SK-N-SH (cell line): Measurements from ENCODE around the gene STK38.

Experiments used
- CHD2 ChIP-seq: fragments of 150-350 bp; IDR thresholded peaks from 2 replicates; pipeline ENCODE4 v1.6.1; 2018; ENCODE audit warnings: low read length; ENCODE audit not compliant: partially characterized antibody
- CTCF ChIP-seq: fragments of 200-600 bp; sonication (generic); IDR thresholded peaks from 2 replicates; pipeline ENCODE4 v1.6.1; 2017; ENCODE audit warnings: antibody characterized with exemption, mild to moderate bottlenecking, moderate library complexity
- JUND ChIP-seq: IDR thresholded peaks from 2 replicates; pipeline ENCODE4 v1.4.0; 2012
- RAD21 ChIP-seq: IDR thresholded peaks from 2 replicates; pipeline ENCODE4 v1.6.1; 2012; ENCODE audit warnings: mild to moderate bottlenecking, low read length
- RCOR1 ChIP-seq: fragments of 150-350 bp; IDR thresholded peaks from 2 replicates; pipeline ENCODE4 v1.6.1; 2017; ENCODE audit warnings: antibody characterized with exemption, low read length
- REST ChIP-seq: IDR thresholded peaks from 2 replicates; pipeline ENCODE4 v1.6.1; 2012; ENCODE audit warnings: mild to moderate bottlenecking, low read depth, low read length, moderate library complexity

- TF ChIP-seq RCOR1 (no peak), CTCF (no peak), REST (no peak), RAD21 (no peak), JUND (no peak), CHD2 (no peak)
Observed at GRCh38 chr6:36592221-36592655, 45.0 kb upstream of the STK38 start.
